Liver (tissue), 9 donors: ENCODE measurements around the gene RAI1. TPM values are rescaled to one million over a fixed set of nuclear protein-coding genes. Genes with fewer than 3 reads are reported as not detected.

ENCODE experiments used
- DNase-seq: peaks from one replicate; pipeline ENCODE4 v3.0.0-alpha.2; 2017; ENCODE audit warnings: low spot score
- H3K27ac ChIP-seq, 2 donors: one replicate each; pipeline ENCODE4 v1.7.0; 2013; ENCODE audit warnings: inconsistent platforms in 2 of 2, low read length in 2 of 2, control low read depth in 1 of 2, low read depth in 1 of 2, mild to moderate bottlenecking in 1 of 2
- H3K27me3 ChIP-seq, 4 donors: one replicate each; pipeline versions ENCODE4 v1.6.1 to v1.7.0; 2013; ENCODE audit warnings: low read length in 3 of 4, inconsistent platforms in 1 of 4, mild to moderate bottlenecking in 1 of 4, moderate library complexity in 1 of 4; ENCODE audit not compliant: control insufficient read depth in 4 of 4, insufficient read depth in 4 of 4
- H3K36me3 ChIP-seq, 4 donors: one replicate each; pipeline versions ENCODE4 v1.6.1 to v1.7.0; 2013; ENCODE audit warnings: low read length in 3 of 4, mild to moderate bottlenecking in 3 of 4, low read depth in 1 of 4, moderate library complexity in 1 of 4; ENCODE audit not compliant: control insufficient read depth in 4 of 4, insufficient read depth in 3 of 4
- H3K4me1 ChIP-seq, 4 donors: one replicate each; pipeline versions ENCODE4 v1.6.1 to v1.7.0; 2013; ENCODE audit warnings: low read length in 3 of 4, mild to moderate bottlenecking in 3 of 4, moderate library complexity in 1 of 4; ENCODE audit not compliant: control insufficient read depth in 4 of 4, insufficient read depth in 4 of 4
- H3K4me3 ChIP-seq, 3 donors: one replicate each; pipeline versions ENCODE4 v1.6.1 to v1.7.0; 2013; ENCODE audit warnings: low read length in 3 of 3, control low read depth in 1 of 3, low read depth in 1 of 3, mild to moderate bottlenecking in 1 of 3
- H3K9ac ChIP-seq, 2 donors: one replicate each; pipeline ENCODE4 v1.7.0; 2013; ENCODE audit warnings: low read length in 2 of 2, mild to moderate bottlenecking in 2 of 2, moderate library complexity in 2 of 2, control low read depth in 1 of 2, low read depth in 1 of 2
- H3K9me3 ChIP-seq, 4 donors: one replicate each; pipeline versions ENCODE4 v1.6.1 to v1.7.0; 2013; ENCODE audit warnings: low read length in 3 of 4; ENCODE audit not compliant: control insufficient read depth in 4 of 4
- FOXA2 ChIP-seq: IDR thresholded peaks from 2 replicates; pipeline ENCODE4 v1.6.1; 2016; ENCODE audit warnings: antibody characterized with exemption
- HNF4A ChIP-seq, 2 donors: conservative IDR thresholded peaks; 2 replicates each; pipeline ENCODE4 v1.6.1; 2016; ENCODE audit warnings: antibody characterized with exemption in 2 of 2, mild to moderate bottlenecking in 2 of 2
- HNF4G ChIP-seq: IDR thresholded peaks from 2 replicates; pipeline ENCODE4 v1.6.1; 2016; ENCODE audit warnings: antibody characterized with exemption
- JUND ChIP-seq, 2 donors: IDR thresholded peaks; 2 replicates each; pipeline ENCODE4 v1.6.1; 2016; ENCODE audit warnings: antibody characterized with exemption in 2 of 2
- RAD21 ChIP-seq, 2 donors: IDR thresholded peaks; 2 replicates each; pipeline ENCODE4 v1.6.1; 2016; ENCODE audit warnings: antibody characterized with exemption in 2 of 2, mild to moderate bottlenecking in 2 of 2
- RXRA ChIP-seq, 2 donors: IDR thresholded peaks; 2 replicates each; pipeline ENCODE4 v1.6.1; 2017 to 2018; ENCODE audit warnings: antibody characterized with exemption in 2 of 2, mild to moderate bottlenecking in 1 of 2
- TAF1 ChIP-seq: conservative IDR thresholded peaks from 2 replicates; pipeline ENCODE4 v1.6.1; 2016; ENCODE audit warnings: antibody characterized with exemption, mild to moderate bottlenecking
- YY1 ChIP-seq: IDR thresholded peaks from 2 replicates; pipeline ENCODE4 v1.6.1; 2016; ENCODE audit warnings: antibody characterized with exemption, mild to moderate bottlenecking
- WGBS: extraction: QIAGEN DNeasy Blood & Tissue Kit; methylation state at CpG from one replicate; pipeline ENCODE4 v1.1.7; 2013; 5-methylcytosine and 5-hydroxymethylcytosine counted together
- polyA plus RNA-seq, 2 donors: library from polyadenylated mRNA; stranded (reverse) in 1 of 2; unstranded in 1 of 2; fragments of 200-250 nt in 1 of 2; fragments of >200 nt in 1 of 2; fragmentation: Nextera tagmentation in 1 of 2; extraction: Ambion mirVana in 1 of 2; gene quantifications; one replicate each; pipeline versions ENCODE4 v1.2.1 to v1.2.3, GENCODE V29; 2013 to 2015
- total RNA-seq, 2 donors: library from RNA; depleted of rRNA; stranded (reverse); fragments of >200 nt; gene quantifications; one replicate each; pipeline ENCODE4 v1.2.3, GENCODE V29; 2014
- TF ChIP-seq, protein P1 (sequence below): IDR thresholded peaks from 2 replicates; pipeline ENCODE4 v1.6.1; 2016; ENCODE audit warnings: antibody characterized with exemption
- TF ChIP-seq, protein P2 (sequence below): IDR thresholded peaks from 2 replicates; pipeline ENCODE4 v1.6.1; 2016; ENCODE audit warnings: antibody characterized with exemption, mild to moderate bottlenecking
- TF ChIP-seq, protein P3 (sequence below): IDR thresholded peaks from 2 replicates; pipeline ENCODE4 v1.6.1; 2016; ENCODE audit warnings: antibody characterized with exemption
- donor health status: healthy.
- donor health status: healthy.
- donor health status: healthy.
- donor health status: healthy.
- donor health status: healthy.

Gene RAI1
- total and polyA plus RNA-seq, 4 donors = 0.57 to 7.6 (median 5.3) TPM

DNA sequence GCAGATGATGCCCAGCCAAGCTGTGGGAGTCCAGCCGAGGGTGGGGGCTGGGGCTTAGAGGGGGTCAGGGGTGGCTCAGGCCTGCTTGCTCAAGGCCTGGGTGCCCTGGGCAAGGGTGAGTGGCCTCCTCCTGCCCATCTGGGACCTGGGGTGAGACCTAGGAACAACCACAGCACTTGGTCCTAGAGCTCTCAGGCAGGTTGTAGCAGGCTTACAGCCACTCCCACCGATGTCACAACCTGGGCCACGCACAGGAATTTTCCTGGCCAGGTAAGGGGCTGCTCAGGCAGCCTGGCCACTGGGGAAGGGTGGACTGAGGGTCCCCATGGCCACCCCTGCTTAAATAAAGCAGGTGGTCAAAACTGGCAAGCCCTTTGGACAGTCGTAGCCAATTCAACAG lies 161.8 kb downstream of the RAI1 start:
- Histone ChIP-seq H3K9me3 (no peaks in the 10 kb centered on the region), H3K27me3 (no peaks in the 10 kb centered on the region), H3K4me3 (no peak overlapping the region), H3K9ac (no peak overlapping the region), H3K36me3 (no peaks in the 10 kb centered on the region), H3K27ac (no peak overlapping the region), H3K4me1 (peaks cover 15 to 32% (median 24%) of the 10 kb centered on the region in 4 donors)
- 80% methylated on average over 4 of the region's 4 CpGs for WGBS
- TF ChIP-seq, protein P1, sequence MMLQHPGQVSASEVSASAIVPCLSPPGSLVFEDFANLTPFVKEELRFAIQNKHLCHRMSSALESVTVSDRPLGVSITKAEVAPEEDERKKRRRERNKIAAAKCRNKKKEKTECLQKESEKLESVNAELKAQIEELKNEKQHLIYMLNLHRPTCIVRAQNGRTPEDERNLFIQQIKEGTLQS = no peak
- DNase-seq = no peak

DNA sequence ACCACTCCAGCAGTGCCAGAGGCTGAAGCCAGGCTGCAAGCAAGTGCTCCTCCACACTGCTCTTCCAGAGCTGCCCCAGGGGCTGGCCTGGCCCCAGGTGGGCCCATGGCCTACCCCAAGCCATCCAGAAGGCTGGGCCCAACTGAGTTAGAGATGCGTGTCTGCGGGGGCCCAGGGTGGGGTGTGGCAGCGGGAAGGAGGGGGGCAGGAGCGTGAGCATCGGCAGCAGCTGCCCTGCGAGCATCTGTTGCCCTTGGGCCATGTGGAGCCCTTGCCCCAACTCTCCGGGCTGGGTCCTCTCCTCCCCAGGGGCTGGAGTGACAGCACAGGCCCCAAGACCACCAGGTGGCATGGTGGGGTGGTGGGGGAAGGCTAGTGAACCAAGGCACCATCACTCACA lies 162.8 kb downstream of the RAI1 start:
- no peak overlapping the region for H3K4me3 ChIP-seq
- WGBS = 93% methylated on average over 7 of the region's 7 CpGs

DNA sequence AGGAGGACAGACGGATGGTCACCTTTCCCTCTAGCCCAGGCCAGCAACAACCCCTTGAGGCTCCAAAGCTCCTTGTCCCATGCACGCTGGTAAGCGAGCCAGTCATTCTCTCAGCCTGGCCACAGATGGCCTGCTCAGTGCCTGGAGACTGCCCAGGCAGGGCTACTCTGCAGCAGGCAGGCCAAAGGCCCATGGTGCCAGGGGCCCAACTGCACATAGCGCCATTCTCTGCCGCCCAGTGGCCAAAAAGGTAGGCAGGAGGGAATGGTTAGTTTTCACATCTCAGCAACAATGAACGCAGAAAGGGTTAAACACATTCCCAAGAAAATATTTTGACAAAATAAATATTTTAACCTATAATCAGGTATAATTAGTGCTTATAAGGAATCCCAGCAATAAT lies 163.2 kb downstream of the RAI1 start:
- H3K4me1 ChIP-seq = peaks cover 15 to 28% (median 21%) of the 10 kb centered on the region in 4 donors
- DNase-seq = no peak
- no peak overlapping the region for H3K9ac ChIP-seq
- H3K27me3 ChIP-seq = no peaks in the 10 kb centered on the region
- TF ChIP-seq, protein P2, sequence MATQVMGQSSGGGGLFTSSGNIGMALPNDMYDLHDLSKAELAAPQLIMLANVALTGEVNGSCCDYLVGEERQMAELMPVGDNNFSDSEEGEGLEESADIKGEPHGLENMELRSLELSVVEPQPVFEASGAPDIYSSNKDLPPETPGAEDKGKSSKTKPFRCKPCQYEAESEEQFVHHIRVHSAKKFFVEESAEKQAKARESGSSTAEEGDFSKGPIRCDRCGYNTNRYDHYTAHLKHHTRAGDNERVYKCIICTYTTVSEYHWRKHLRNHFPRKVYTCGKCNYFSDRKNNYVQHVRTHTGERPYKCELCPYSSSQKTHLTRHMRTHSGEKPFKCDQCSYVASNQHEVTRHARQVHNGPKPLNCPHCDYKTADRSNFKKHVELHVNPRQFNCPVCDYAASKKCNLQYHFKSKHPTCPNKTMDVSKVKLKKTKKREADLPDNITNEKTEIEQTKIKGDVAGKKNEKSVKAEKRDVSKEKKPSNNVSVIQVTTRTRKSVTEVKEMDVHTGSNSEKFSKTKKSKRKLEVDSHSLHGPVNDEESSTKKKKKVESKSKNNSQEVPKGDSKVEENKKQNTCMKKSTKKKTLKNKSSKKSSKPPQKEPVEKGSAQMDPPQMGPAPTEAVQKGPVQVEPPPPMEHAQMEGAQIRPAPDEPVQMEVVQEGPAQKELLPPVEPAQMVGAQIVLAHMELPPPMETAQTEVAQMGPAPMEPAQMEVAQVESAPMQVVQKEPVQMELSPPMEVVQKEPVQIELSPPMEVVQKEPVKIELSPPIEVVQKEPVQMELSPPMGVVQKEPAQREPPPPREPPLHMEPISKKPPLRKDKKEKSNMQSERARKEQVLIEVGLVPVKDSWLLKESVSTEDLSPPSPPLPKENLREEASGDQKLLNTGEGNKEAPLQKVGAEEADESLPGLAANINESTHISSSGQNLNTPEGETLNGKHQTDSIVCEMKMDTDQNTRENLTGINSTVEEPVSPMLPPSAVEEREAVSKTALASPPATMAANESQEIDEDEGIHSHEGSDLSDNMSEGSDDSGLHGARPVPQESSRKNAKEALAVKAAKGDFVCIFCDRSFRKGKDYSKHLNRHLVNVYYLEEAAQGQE = no peak
- TF ChIP-seq RXRA (IDR thresholded peaks at IDR 0.05) (no peak), HNF4A (conservative IDR thresholded peaks at IDR 0.05) (no peak), YY1 (no peak), FOXA2 (no peak), HNF4G (no peak), RAD21 (IDR thresholded peaks at IDR 0.05) (no peak), JUND (IDR thresholded peaks at IDR 0.05) (no peak), TAF1 (no peak)
- TF ChIP-seq, protein P3, sequence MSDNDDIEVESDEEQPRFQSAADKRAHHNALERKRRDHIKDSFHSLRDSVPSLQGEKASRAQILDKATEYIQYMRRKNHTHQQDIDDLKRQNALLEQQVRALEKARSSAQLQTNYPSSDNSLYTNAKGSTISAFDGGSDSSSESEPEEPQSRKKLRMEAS = no peak
- H3K27ac ChIP-seq = no peak overlapping the region
- no peak overlapping the region for H3K4me3 ChIP-seq
- no peaks in the 10 kb centered on the region for H3K36me3 ChIP-seq
- no peaks in the 10 kb centered on the region for H3K9me3 ChIP-seq
- 96% methylated on average over 6 of the region's 6 CpGs for WGBS

More for the DNA sequence above, 162.8 kb downstream of the RAI1 start:
- no peak overlapping the region for H3K27ac ChIP-seq
- H3K9ac ChIP-seq = no peak overlapping the region
- H3K4me1 ChIP-seq = peaks cover 12 to 28% (median 22%) of the 10 kb centered on the region in 4 donors
- no peaks in the 10 kb centered on the region for H3K36me3 ChIP-seq
- no peaks in the 10 kb centered on the region for H3K9me3 ChIP-seq
- H3K27me3 ChIP-seq = no peaks in the 10 kb centered on the region
- TF ChIP-seq HNF4A (conservative IDR thresholded peaks at IDR 0.05) = no peak
- no peak for TF ChIP-seq RXRA (IDR thresholded peaks at IDR 0.05)
- TF ChIP-seq HNF4G = no peak
- no peak for DNase-seq
